Astrocyte (in vitro differentiated cells and primary cell): Measurements from ENCODE around the gene RPSA. TPM values are rescaled to one million over a fixed set of nuclear protein-coding genes. Genes with fewer than 3 reads are reported as not detected.

Experiments
- DNase-seq: peaks from one replicate; pipeline ENCODE4 v3.0.0-alpha.2; 2010; ENCODE audit warnings: low read depth
- FAIRE-seq: peaks from 2 replicates; lab custom pipeline; 2011; peaks lifted over from hg19 to GRCh38; lab: Jason Lieb, UNC
- H2AFZ ChIP-seq: 2 replicates; pipeline ENCODE4 v1.6.0; 2012; ENCODE audit warnings: low read depth, low read length, inconsistent platforms
- H3K27ac ChIP-seq: 2 replicates; pipeline ENCODE4 v1.5.1; 2011; ENCODE audit warnings: low read depth, low read length, inconsistent platforms
- H3K27me3 ChIP-seq: 2 replicates; pipeline ENCODE4 v1.6.0; 2011; ENCODE audit warnings: low read length, inconsistent platforms; ENCODE audit not compliant: insufficient read depth
- H3K36me3 ChIP-seq: 2 replicates; pipeline ENCODE4 v1.5.1; 2011; ENCODE audit warnings: low read length, inconsistent platforms; ENCODE audit not compliant: insufficient read depth
- H3K4me1 ChIP-seq: 2 replicates; pipeline ENCODE4 v1.5.1; 2011; ENCODE audit warnings: low read length, inconsistent platforms; ENCODE audit not compliant: insufficient read depth
- H3K4me2 ChIP-seq: 2 replicates; pipeline ENCODE4 v1.6.0; 2012; ENCODE audit warnings: low read length, inconsistent platforms
- H3K4me3 ChIP-seq: 2 replicates; pipeline ENCODE4 v1.5.1; 2011; ENCODE audit warnings: low read depth, mild to moderate bottlenecking, low read length, inconsistent platforms; ENCODE audit not compliant: insufficient read depth
- H3K79me2 ChIP-seq: 2 replicates; pipeline ENCODE4 v1.6.0; 2012; ENCODE audit warnings: mild to moderate bottlenecking, low read length, inconsistent platforms; ENCODE audit not compliant: insufficient read depth
- H3K9ac ChIP-seq: 2 replicates; pipeline ENCODE4 v1.6.0; 2012; ENCODE audit warnings: mild to moderate bottlenecking, low read length, inconsistent platforms
- H3K9me3 ChIP-seq: 2 replicates; pipeline ENCODE4 v1.5.1; 2012; ENCODE audit warnings: low read depth, mild to moderate bottlenecking, low read length, inconsistent platforms; ENCODE audit not compliant: insufficient read depth
- H4K20me1 ChIP-seq: 2 replicates; pipeline ENCODE4 v1.6.0; 2012; ENCODE audit warnings: low read length, inconsistent platforms; ENCODE audit not compliant: insufficient read depth
- H3K27ac Mint-ChIP-seq: one replicate; pipeline ENCODE4 v1.8.0; 2021; ENCODE audit warnings: mild to moderate bottlenecking, mixed read lengths; ENCODE audit not compliant: unreplicated experiment
- H3K27me3 Mint-ChIP-seq: one replicate; pipeline ENCODE4 v1.8.0; 2021; ENCODE audit warnings: low read depth, mixed read lengths; ENCODE audit not compliant: unreplicated experiment
- H3K36me3 Mint-ChIP-seq: one replicate; pipeline ENCODE4 v1.8.0; 2021; ENCODE audit warnings: low read depth, mixed read lengths; ENCODE audit not compliant: unreplicated experiment
- H3K4me1 Mint-ChIP-seq: one replicate; pipeline ENCODE4 v1.8.0; 2021; ENCODE audit warnings: low read depth, mixed read lengths; ENCODE audit not compliant: unreplicated experiment
- H3K4me3 Mint-ChIP-seq: one replicate; pipeline ENCODE4 v1.8.0; 2021; ENCODE audit warnings: mild to moderate bottlenecking, moderate library complexity, mixed read lengths; ENCODE audit not compliant: unreplicated experiment
- H3K9me3 Mint-ChIP-seq: one replicate; pipeline ENCODE4 v1.8.0; 2021; ENCODE audit warnings: mild to moderate bottlenecking, mixed read lengths; ENCODE audit not compliant: unreplicated experiment
- CTCF ChIP-seq: IDR thresholded peaks from 2 replicates; pipeline ENCODE4 v1.5.1; 2011; ENCODE audit warnings: low read depth, mild to moderate bottlenecking, inconsistent platforms, low read length, moderate library complexity; ENCODE audit not compliant: insufficient read depth
- EZH2 ChIP-seq: IDR thresholded peaks from 2 replicates; pipeline ENCODE4 v1.6.1; 2012; ENCODE audit warnings: mild to moderate bottlenecking, low read length, inconsistent platforms; ENCODE audit not compliant: insufficient read depth
- total RNA-seq: library from RNA; stranded (reverse); gene quantifications from 2 replicates; pipeline ENCODE4 v1.2.1, GENCODE V29; 2021

Gene RPSA
- total RNA-seq, 1 donor from 2014 or later, result 1,004 TPM

- Histone ChIP-seq H2AFZ (no peak overlapping the region), H3K9ac (peak overlapping the region; percentile 73), H3K4me1 (peaks cover 20% of the 10 kb centered on the region), H3K79me2 (peaks cover 48% of the 10 kb centered on the region), H4K20me1 (peaks cover 77% of the 10 kb centered on the region), H3K4me3 (peak overlapping the region; percentile 99), H3K36me3 (peaks cover 63% of the 10 kb centered on the region), H3K27ac (no peak overlapping the region), H3K27me3 (no peaks in the 10 kb centered on the region), H3K4me2 (peak overlapping the region; percentile 98), H3K9me3 (no peaks in the 10 kb centered on the region)
- DNase-seq (no peak), FAIRE-seq (no peak)
- Mint-ChIP-seq H3K4me3 (peak overlapping the region; percentile 93), H3K27me3 (no peaks in the 10 kb centered on the region), H3K36me3 (peaks cover 22% of the 10 kb centered on the region), H3K9me3 (no peaks in the 10 kb centered on the region), H3K27ac (peak overlapping the region; percentile 81), H3K4me1 (peaks cover 29% of the 10 kb centered on the region)
- TF ChIP-seq EZH2 (no peak), CTCF (no peak)
Observed at GRCh38 chr3:39409514-39410136, 3.1 kb downstream of the RPSA start.

- Mint-ChIP-seq H3K27ac (no peak overlapping the region), H3K4me1 (peaks cover 29% of the 10 kb centered on the region), H3K9me3 (no peaks in the 10 kb centered on the region), H3K27me3 (no peaks in the 10 kb centered on the region), H3K36me3 (peaks cover 22% of the 10 kb centered on the region), H3K4me3 (peak overlapping the region; percentile 67)
- FAIRE-seq (no peak), DNase-seq (no peak)
- Histone ChIP-seq H2AFZ (no peak overlapping the region), H3K9ac (peak overlapping the region; percentile 45), H3K4me1 (peaks cover 20% of the 10 kb centered on the region), H3K4me3 (no peak overlapping the region), H3K36me3 (peaks cover 66% of the 10 kb centered on the region), H3K79me2 (peaks cover 48% of the 10 kb centered on the region), H4K20me1 (peaks cover 86% of the 10 kb centered on the region), H3K27me3 (no peaks in the 10 kb centered on the region), H3K27ac (no peak overlapping the region), H3K4me2 (peak overlapping the region; percentile 98), H3K9me3 (no peaks in the 10 kb centered on the region)
- TF ChIP-seq CTCF (no peak), EZH2 (no peak)
Observed at GRCh38 chr3:39410893-39411292, 4.4 kb downstream of the RPSA start.

- Histone ChIP-seq H3K4me1 (peaks cover 19% of the 10 kb centered on the region), H3K27me3 (no peaks in the 10 kb centered on the region), H3K79me2 (peaks cover 35% of the 10 kb centered on the region), H4K20me1 (peaks cover 80% of the 10 kb centered on the region), H2AFZ (no peak overlapping the region), H3K4me3 (no peak overlapping the region), H3K4me2 (no peak overlapping the region), H3K36me3 (peaks cover 66% of the 10 kb centered on the region), H3K27ac (no peak overlapping the region), H3K9me3 (no peaks in the 10 kb centered on the region), H3K9ac (no peak overlapping the region)
- DNase-seq (no peak), FAIRE-seq (no peak)
- Mint-ChIP-seq H3K4me1 (peaks cover 28% of the 10 kb centered on the region), H3K27me3 (no peaks in the 10 kb centered on the region), H3K4me3 (no peak overlapping the region), H3K9me3 (no peaks in the 10 kb centered on the region), H3K27ac (peak overlapping the region; percentile 41), H3K36me3 (peaks cover 19% of the 10 kb centered on the region)
- no peak for TF ChIP-seq CTCF
- TF ChIP-seq EZH2, result no peak
Observed at GRCh38 chr3:39412668-39413260, 6.2 kb downstream of the RPSA start.
